HFFc6 (cell line): ENCODE data around the gene CXXC5. TPM values are rescaled to one million over a fixed set of nuclear protein-coding genes. Genes with fewer than 3 reads are reported as not detected.

Experiments
- DNase-seq: peaks from one replicate; pipeline ENCODE4 v3.0.0-alpha.2; 2018
- H3K27ac Mint-ChIP-seq: 2 replicates; pipeline ENCODE4 v1.8.0; 2020; ENCODE audit warnings: mild to moderate bottlenecking, mixed read lengths
- H3K27me3 Mint-ChIP-seq: 2 replicates; pipeline ENCODE4 v1.8.0; 2021; ENCODE audit warnings: mild to moderate bottlenecking, moderate library complexity, mixed read lengths; ENCODE audit not compliant: insufficient read depth
- H3K36me3 Mint-ChIP-seq: 2 replicates; pipeline ENCODE4 v1.8.0; 2021; ENCODE audit warnings: low read depth, mixed read lengths
- H3K4me1 Mint-ChIP-seq: 2 replicates; pipeline ENCODE4 v1.8.0; 2020; ENCODE audit warnings: low read depth, mixed read lengths
- H3K4me3 Mint-ChIP-seq: 2 replicates; pipeline ENCODE4 v1.8.0; 2020; ENCODE audit warnings: mild to moderate bottlenecking, moderate library complexity, mixed read lengths
- H3K9me3 Mint-ChIP-seq: 2 replicates; pipeline ENCODE4 v1.8.0; 2020; ENCODE audit warnings: mild to moderate bottlenecking, mixed read lengths
- CTCF ChIP-seq: fragments of 200-600 bp; sonication (generic); IDR thresholded peaks from 2 replicates; pipeline ENCODE4 v1.5.0; 2021; ENCODE audit warnings: antibody characterized with exemption, mild to moderate bottlenecking
- total RNA-seq, 6 experiments: library from RNA; stranded (reverse); fragmentation: NEBNext Ultra II Directional; extraction: Animal tissue kit (Norgen Biotek cat#: 25700); gene quantifications; 2 replicates in 1 of 6; 3 replicates in 5 of 6; pipeline ENCODE4 v1.2.3, GENCODE V29; 2021

Gene CXXC5
- total RNA-seq, 6 experiments from 2014 or later = 46.4 to 58.5 (median 49.2) TPM

- no peaks in the 10 kb centered on the region for H3K36me3 Mint-ChIP-seq
- H3K4me3 Mint-ChIP-seq = no peak overlapping the region
- H3K4me1 Mint-ChIP-seq = peaks cover 46% of the 10 kb centered on the region
- TF ChIP-seq CTCF = no peak
- DNase-seq = no peak
- peaks cover 2% of the 10 kb centered on the region for H3K27me3 Mint-ChIP-seq
- H3K9me3 Mint-ChIP-seq = no peaks in the 10 kb centered on the region
- peak overlapping the region; percentile 24; the same call in 1 of the 2 replicates for H3K27ac Mint-ChIP-seq
These were observed 8.3 kb upstream of the CXXC5 start for GRCh38 chr5:139639619-139640380.

- H3K4me3 Mint-ChIP-seq = no peak overlapping the region
- no peak for TF ChIP-seq CTCF
These were observed 7.6 kb upstream of the CXXC5 start for GRCh38 chr5:139640421-139641115.

GRCh38 chr5:139641116-139642080 is 6.8 kb upstream of the CXXC5 start:
- Mint-ChIP-seq H3K9me3 (no peaks in the 10 kb centered on the region), H3K4me1 (peaks cover 30% of the 10 kb centered on the region), H3K27ac (no peak overlapping the region)

More at GRCh38 chr5:139640421-139641115, 7.6 kb upstream of the CXXC5 start:
- Mint-ChIP-seq H3K27me3 (peaks cover 2% of the 10 kb centered on the region), H3K36me3 (no peaks in the 10 kb centered on the region), H3K27ac (no peak overlapping the region), H3K9me3 (no peaks in the 10 kb centered on the region), H3K4me1 (peaks cover 39% of the 10 kb centered on the region)
- no peak for DNase-seq

GRCh38 chr5:139642213-139642612 is 5.9 kb upstream of the CXXC5 start:
- peaks cover 22% of the 10 kb centered on the region for H3K4me1 Mint-ChIP-seq
- no peak for DNase-seq
- no peak for TF ChIP-seq CTCF
- H3K27ac Mint-ChIP-seq = no peak overlapping the region
- peaks cover 5% of the 10 kb centered on the region for H3K27me3 Mint-ChIP-seq
- H3K4me3 Mint-ChIP-seq = no peak overlapping the region
- H3K36me3 Mint-ChIP-seq = no peaks in the 10 kb centered on the region
- H3K9me3 Mint-ChIP-seq = no peaks in the 10 kb centered on the region

More at GRCh38 chr5:139641116-139642080, 6.8 kb upstream of the CXXC5 start:
- H3K36me3 Mint-ChIP-seq = no peaks in the 10 kb centered on the region
- DNase-seq = no peak
- H3K4me3 Mint-ChIP-seq = no peak overlapping the region
- TF ChIP-seq CTCF = no peak
- peaks cover 5% of the 10 kb centered on the region for H3K27me3 Mint-ChIP-seq
